MCF 10A (cell line): ENCODE data around the gene NME4. TPM values are rescaled to one million over a fixed set of nuclear protein-coding genes. Genes with fewer than 3 reads are reported as not detected.
A peak's percentile ranks its signal among the peaks of the same experiment; 100 is the strongest.

Source experiments
- BruUV-seq: library from RNA; stranded (reverse); fragments of 400-500 nt; replicated peaks from 2 replicates; lab custom pipeline; 2021; lab: Mats Ljungman, UMichigan
- CTCF ChIA-PET: fragments of 300-600 bp; sonication (Branson Sonifier 250); formaldehyde crosslinking; extraction: SDS; loops from one replicate; lab custom pipeline; 2021; ENCODE audit warnings: antibody characterized with exemption, inconsistent platforms; lab: Yijun Ruan, JAX
- POLR2A ChIA-PET: fragments of 300-600, 350-650 bp; sonication (Branson Sonifier 250); formaldehyde crosslinking; extraction: SDS; loops from one replicate; lab custom pipeline; 2020; ENCODE audit warnings: antibody characterized with exemption, inconsistent platforms; lab: Yijun Ruan, JAX
- DNase-seq: peaks from one replicate; pipeline ENCODE4 v3.0.0-alpha.2; 2018; ENCODE audit not compliant: unreplicated experiment
- H3K27ac Mint-ChIP-seq: one replicate; pipeline ENCODE4 v1.8.0; 2022; ENCODE audit warnings: mild to moderate bottlenecking, low read depth, mixed read lengths; ENCODE audit not compliant: unreplicated experiment
- H3K27me3 Mint-ChIP-seq: one replicate; pipeline ENCODE4 v1.8.0; 2022; ENCODE audit warnings: mixed read lengths; ENCODE audit not compliant: insufficient read depth, unreplicated experiment
- H3K36me3 Mint-ChIP-seq: one replicate; pipeline ENCODE4 v1.8.0; 2022; ENCODE audit warnings: mild to moderate bottlenecking, moderate library complexity, mixed read lengths; ENCODE audit not compliant: insufficient read depth, unreplicated experiment
- H3K4me1 Mint-ChIP-seq: one replicate; pipeline ENCODE4 v1.8.0; 2022; ENCODE audit warnings: mixed read lengths; ENCODE audit not compliant: insufficient read depth, unreplicated experiment
- H3K4me3 Mint-ChIP-seq: one replicate; pipeline ENCODE4 v1.8.0; 2022; ENCODE audit warnings: mild to moderate bottlenecking, moderate library complexity, mixed read lengths; ENCODE audit not compliant: unreplicated experiment
- H3K9me3 Mint-ChIP-seq: one replicate; pipeline ENCODE4 v1.8.0; 2022; ENCODE audit warnings: mixed read lengths; ENCODE audit not compliant: unreplicated experiment
- intact Hi-C: fragments of 100-400 bp; cut with micrococcal nuclease; formaldehyde crosslinking; loops from 2 replicates; pipeline ENCODE4 v1.14.1; 2022
- total RNA-seq: library from RNA; stranded (reverse); gene quantifications from 2 replicates; pipeline ENCODE4 v1.2.3, GENCODE V29; 2022
- TF ChIP-seq, protein P1 (sequence below): fragments of 200-600 bp; IDR thresholded peaks from one replicate; pipeline ENCODE4 v1.8.0; 2022; ENCODE audit warnings: antibody characterized with exemption, mild to moderate bottlenecking; ENCODE audit not compliant: unreplicated experiment

The NME4 gene
- total RNA-seq, 1 experiment from 2014 or later: 76.8 TPM

DNA sequence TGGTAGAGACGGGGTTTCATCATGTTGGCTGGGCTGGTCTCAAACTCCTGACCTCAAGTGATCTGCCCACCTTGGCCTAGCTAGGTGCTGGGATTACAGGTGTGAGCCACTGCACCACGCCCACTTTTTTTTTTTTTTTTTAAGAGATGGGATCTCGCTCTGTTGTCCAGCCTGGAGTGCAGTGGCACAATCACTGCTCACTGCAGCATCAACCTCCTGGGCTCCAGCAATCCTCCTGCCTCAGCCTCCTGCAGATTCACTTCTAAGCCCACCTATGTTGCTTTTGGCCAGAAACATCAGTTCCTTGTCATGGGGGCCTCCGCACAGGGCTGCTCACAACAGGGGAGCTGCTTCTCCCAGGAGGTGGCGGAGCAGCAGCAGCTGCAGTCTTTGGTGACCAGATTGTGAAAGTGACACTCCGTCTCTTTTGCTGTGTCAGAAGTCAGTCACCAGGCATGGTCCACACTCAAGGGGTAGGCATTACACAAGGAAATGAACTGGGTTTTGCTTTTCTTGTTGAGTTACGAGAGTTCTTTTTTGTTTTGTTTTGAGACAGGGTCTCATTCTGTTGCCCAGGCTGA lies 4.5 kb upstream of the NME4 start:
- H3K9me3 Mint-ChIP-seq: no peaks in the 10 kb centered on the region
- peaks cover 5% of the 10 kb centered on the region for H3K36me3 Mint-ChIP-seq
- CTCF ChIA-PET: interaction anchor here (0.6 to 0.9 kb wide), 4 partner anchors 16 to 335 kb away, joined by 3 to 10 read pairs (median 3); no protein-coding TSS in a partner anchor
- H3K27ac Mint-ChIP-seq: no peak overlapping the region
- no peaks in the 10 kb centered on the region for H3K27me3 Mint-ChIP-seq
- TF ChIP-seq, protein P1, sequence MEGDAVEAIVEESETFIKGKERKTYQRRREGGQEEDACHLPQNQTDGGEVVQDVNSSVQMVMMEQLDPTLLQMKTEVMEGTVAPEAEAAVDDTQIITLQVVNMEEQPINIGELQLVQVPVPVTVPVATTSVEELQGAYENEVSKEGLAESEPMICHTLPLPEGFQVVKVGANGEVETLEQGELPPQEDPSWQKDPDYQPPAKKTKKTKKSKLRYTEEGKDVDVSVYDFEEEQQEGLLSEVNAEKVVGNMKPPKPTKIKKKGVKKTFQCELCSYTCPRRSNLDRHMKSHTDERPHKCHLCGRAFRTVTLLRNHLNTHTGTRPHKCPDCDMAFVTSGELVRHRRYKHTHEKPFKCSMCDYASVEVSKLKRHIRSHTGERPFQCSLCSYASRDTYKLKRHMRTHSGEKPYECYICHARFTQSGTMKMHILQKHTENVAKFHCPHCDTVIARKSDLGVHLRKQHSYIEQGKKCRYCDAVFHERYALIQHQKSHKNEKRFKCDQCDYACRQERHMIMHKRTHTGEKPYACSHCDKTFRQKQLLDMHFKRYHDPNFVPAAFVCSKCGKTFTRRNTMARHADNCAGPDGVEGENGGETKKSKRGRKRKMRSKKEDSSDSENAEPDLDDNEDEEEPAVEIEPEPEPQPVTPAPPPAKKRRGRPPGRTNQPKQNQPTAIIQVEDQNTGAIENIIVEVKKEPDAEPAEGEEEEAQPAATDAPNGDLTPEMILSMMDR: no peak
- H3K4me3 Mint-ChIP-seq: no peak overlapping the region
- intact Hi-C loops: loop anchor here (1.0 to 5.0 kb wide), 2 partner anchors 133 to 195 kb away; no protein-coding TSS in a partner anchor
- H3K4me1 Mint-ChIP-seq: no peaks in the 10 kb centered on the region
- DNase-seq: no peak
- POLR2A ChIA-PET: interaction anchor here (0.6 to 1.3 kb wide), 3 partner anchors 9 to 32 kb away, joined by 3 read pairs; partner anchors contain the start of genes DECR2 and RAB11FIP3
- BruUV-seq: no TSS peak

DNA sequence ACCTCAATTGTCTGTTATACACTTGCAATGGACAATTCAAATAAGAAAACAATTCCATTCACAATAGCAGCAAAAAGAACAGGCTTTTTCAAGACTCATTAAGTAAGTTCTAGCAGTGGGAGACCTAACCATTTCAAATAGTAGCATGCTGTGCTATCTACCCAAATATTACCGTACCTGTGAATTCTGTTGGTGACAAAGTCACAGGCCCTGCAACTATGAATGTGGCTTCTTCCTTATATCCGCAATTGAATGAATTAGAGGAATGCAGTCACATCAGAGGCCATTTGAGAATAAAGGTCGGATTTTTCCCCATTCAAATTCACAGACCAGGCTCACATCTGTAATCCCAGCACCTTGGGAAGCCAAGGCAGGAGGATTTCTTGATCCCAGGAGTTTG lies 800 bp upstream of the NME4 start:
- Mint-ChIP-seq H3K27ac (peak overlapping the region; percentile 25), H3K27me3 (no peaks in the 10 kb centered on the region), H3K4me3 (peak overlapping the region; percentile 66), H3K4me1 (peaks cover 7% of the 10 kb centered on the region), H3K36me3 (peaks cover 15% of the 10 kb centered on the region), H3K9me3 (no peaks in the 10 kb centered on the region)
- POLR2A ChIA-PET: interaction anchor here (0.6 to 2.2 kb wide), 3 partner anchors 14 to 351 kb away, joined by 3 to 6 read pairs (median 3); no protein-coding TSS in a partner anchor
- BruUV-seq: no TSS peak
- CTCF ChIA-PET: no interaction called here
- DNase-seq: no peak
- TF ChIP-seq, protein P1: no peak
- intact Hi-C loops: no loop called here

DNA sequence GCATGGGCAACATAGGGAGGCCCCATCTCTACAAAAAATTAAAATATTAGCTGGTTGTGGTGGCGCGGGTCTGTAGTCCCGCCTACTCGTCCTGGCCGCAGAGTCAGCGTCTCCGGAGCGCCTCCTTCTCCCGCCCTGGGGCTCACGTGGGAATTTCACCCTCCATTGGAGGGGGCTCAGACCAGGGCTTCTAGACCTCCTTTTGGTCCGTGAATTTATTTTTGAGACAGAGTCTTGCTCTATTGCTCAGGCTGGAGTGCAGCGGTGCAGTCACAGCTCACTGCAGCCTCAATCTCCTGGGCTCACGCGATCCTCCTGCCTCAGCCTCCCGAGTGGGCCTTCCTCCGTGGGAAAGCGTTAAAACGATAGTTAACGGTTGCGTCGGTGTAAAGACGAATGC lies 394 bp upstream of the NME4 start:
- DNase-seq: no peak
- H3K9me3 Mint-ChIP-seq: no peaks in the 10 kb centered on the region
- no TSS peak for BruUV-seq
- peak overlapping the region; percentile 66 for H3K4me3 Mint-ChIP-seq
- ChIA-PET POLR2A (interaction anchor here (2.2 kb wide), 1 partner anchor 14 kb away, joined by 6 read pairs; no protein-coding TSS in a partner anchor), CTCF (no interaction called here)
- intact Hi-C loops: no loop called here
- peaks cover 7% of the 10 kb centered on the region for H3K4me1 Mint-ChIP-seq
- TF ChIP-seq, protein P1: no peak
- H3K27me3 Mint-ChIP-seq: no peaks in the 10 kb centered on the region
- peaks cover 15% of the 10 kb centered on the region for H3K36me3 Mint-ChIP-seq
- peak overlapping the region; percentile 25 for H3K27ac Mint-ChIP-seq

DNA sequence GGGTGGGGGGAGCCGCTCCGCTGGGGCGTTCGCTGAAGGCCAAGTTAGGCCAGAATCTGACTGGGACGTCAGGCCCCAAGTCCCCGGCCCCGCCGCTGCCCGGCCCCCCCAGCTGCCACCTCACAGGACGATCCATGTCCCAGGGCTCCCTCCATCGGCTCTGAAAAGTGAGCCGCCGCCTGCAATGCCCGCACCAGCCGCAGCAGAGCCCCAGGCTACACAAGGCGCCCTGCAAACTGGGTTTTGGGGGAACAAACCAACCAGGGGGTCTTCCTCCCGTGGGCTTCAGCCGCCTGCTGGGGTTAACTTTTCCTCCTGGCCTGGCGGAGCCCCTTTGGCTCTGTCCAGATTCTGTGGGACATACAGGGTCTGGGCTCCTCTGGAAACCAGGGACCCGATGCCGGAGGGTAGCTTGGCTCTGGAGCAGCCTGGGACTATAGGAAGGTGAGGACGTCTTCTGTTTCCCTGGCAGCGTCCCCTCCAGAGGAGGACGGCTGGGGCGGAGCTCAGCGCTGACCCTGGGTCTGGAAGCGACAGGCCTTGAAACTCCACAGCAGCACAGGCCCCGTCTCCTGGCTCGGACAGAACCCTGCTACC lies 835 bp downstream of the NME4 start:
- intact Hi-C loops: no loop called here
- CTCF ChIA-PET: no interaction called here
- TF ChIP-seq, protein P1: peak; percentile 11
- Mint-ChIP-seq H3K4me3 (peak overlapping the region; percentile 58), H3K9me3 (no peaks in the 10 kb centered on the region), H3K27ac (no peak overlapping the region), H3K4me1 (peaks cover 7% of the 10 kb centered on the region), H3K36me3 (peaks cover 15% of the 10 kb centered on the region), H3K27me3 (no peaks in the 10 kb centered on the region)
- DNase-seq: peak; percentile 47
- no TSS peak for BruUV-seq
- POLR2A ChIA-PET: no interaction called here
